A673 (cell line): ENCODE results near the gene SH3GL3. TPM values are rescaled to one million over a fixed set of nuclear protein-coding genes. Genes with fewer than 3 reads are reported as not detected.

Experiments
- BruUV-seq: library from RNA; stranded (reverse); fragments of 400-500 nt; replicated peaks from 2 replicates; lab custom pipeline; 2021; lab: Mats Ljungman, UMichigan
- CTCF ChIA-PET: fragments of 300-600 bp; sonication (Branson Sonifier 250); formaldehyde crosslinking; loops from one replicate; lab custom pipeline; 2022; ENCODE audit warnings: antibody characterized with exemption; lab: Charles Lee
- POLR2A ChIA-PET: fragments of 300-600 bp; sonication (Branson Sonifier 250); formaldehyde crosslinking; loops from one replicate; lab custom pipeline; 2022; ENCODE audit warnings: antibody characterized with exemption; ENCODE audit not compliant: low non-redundant PET; lab: Charles Lee
- DNase-seq: peaks from one replicate; pipeline ENCODE4 v3.0.0-alpha.2; 2015; ENCODE audit warnings: low spot score
- H3K27ac ChIP-seq: fragments of 200-600 bp; sonication (generic); 2 replicates; pipeline ENCODE4 v1.5.1; 2016; ENCODE audit warnings: mixed run types, low read depth, mild to moderate bottlenecking, mixed read lengths, antibody characterized with exemption, low read length; ENCODE audit not compliant: poor library complexity, severe bottlenecking
- H3K27me3 ChIP-seq: fragments of 200-600 bp; sonication (generic); replicated peaks from 2 replicates; pipeline ENCODE4 v1.6.1; 2017; ENCODE audit warnings: mixed run types, low read depth, mild to moderate bottlenecking, mixed read lengths, antibody characterized with exemption, low read length; ENCODE audit not compliant: insufficient read depth, poor library complexity
- H3K36me3 ChIP-seq: fragments of 200-600 bp; sonication (generic); 2 replicates; pipeline ENCODE4 v1.6.1; 2016; ENCODE audit warnings: mixed run types, mild to moderate bottlenecking, mixed read lengths, antibody characterized with exemption, low read length; ENCODE audit not compliant: insufficient read depth, poor library complexity, severe bottlenecking
- H3K4me1 ChIP-seq: fragments of 200-600 bp; sonication (generic); 2 replicates; pipeline ENCODE4 v1.6.1; 2017; ENCODE audit warnings: mixed run types, mild to moderate bottlenecking, mixed read lengths, antibody characterized with exemption, low read length; ENCODE audit not compliant: insufficient read depth, poor library complexity, severe bottlenecking
- H3K4me3 ChIP-seq: fragments of 200-600 bp; sonication (generic); 2 replicates; pipeline ENCODE4 v1.5.1; 2016; ENCODE audit warnings: low read depth, mixed run types, mild to moderate bottlenecking, mixed read lengths, low read length; ENCODE audit not compliant: poor library complexity, severe bottlenecking
- H3K9me3 ChIP-seq: fragments of 200-600 bp; sonication (generic); 2 replicates; pipeline ENCODE4 v1.6.1; 2016; ENCODE audit warnings: mixed run types, low read depth, mild to moderate bottlenecking, mixed read lengths, antibody characterized with exemption, low read length; ENCODE audit not compliant: poor library complexity, severe bottlenecking
- CTCF ChIP-seq: fragments of 300-800, 200-600 bp; sonication (generic); conservative IDR thresholded peaks from 2 replicates; pipeline ENCODE4 v1.5.1; 2017; ENCODE audit warnings: low read depth, mild to moderate bottlenecking, antibody characterized with exemption, low read length, moderate library complexity, mixed read lengths
- EZH2 ChIP-seq: fragments of 200-600 bp; sonication (generic); IDR thresholded peaks from 2 replicates; pipeline ENCODE4 v1.6.1; 2017; ENCODE audit warnings: borderline replicate concordance, low read depth, mild to moderate bottlenecking, mixed read lengths, antibody characterized with exemption, low read length; ENCODE audit not compliant: poor library complexity, severe bottlenecking
- intact Hi-C: fragments of 100-400 bp; cut with micrococcal nuclease; formaldehyde crosslinking; loops from one replicate; pipeline ENCODE4 v1.10.0; 2022; ENCODE audit not compliant: unreplicated experiment
- total RNA-seq: library from RNA; stranded (reverse); gene quantifications from 2 replicates; pipeline ENCODE4 v1.2.3, GENCODE V29; 2021

Gene SH3GL3
- total RNA-seq, 1 experiment from 2014 or later, result 25.6 TPM

- TF ChIP-seq CTCF (no peak), EZH2 (no peak)
- no peaks in the 10 kb centered on the region for H3K4me1 ChIP-seq
- intact Hi-C loops, result no loop called here
- H3K4me3 ChIP-seq, result no peak overlapping the region
- CTCF ChIA-PET, result no interaction called here
- no peaks in the 10 kb centered on the region for H3K27me3 ChIP-seq
- POLR2A ChIA-PET, result no interaction called here
- no peak for DNase-seq
- no peak overlapping the region for H3K27ac ChIP-seq
- no peaks in the 10 kb centered on the region for H3K36me3 ChIP-seq
- no TSS peak for BruUV-seq
- H3K9me3 ChIP-seq, result no peaks in the 10 kb centered on the region
These were observed 157.4 kb downstream of the SH3GL3 start for GRCh38 chr15:83604549-83604948.

GRCh38 chr15:83605111-83605945 is 158.2 kb downstream of the SH3GL3 start:
- Histone ChIP-seq H3K27me3 (no peaks in the 10 kb centered on the region), H3K4me3 (no peak overlapping the region), H3K4me1 (no peaks in the 10 kb centered on the region), H3K9me3 (no peaks in the 10 kb centered on the region), H3K36me3 (no peaks in the 10 kb centered on the region), H3K27ac (no peak overlapping the region)
- no TSS peak for BruUV-seq
- POLR2A ChIA-PET, result no interaction called here
- no peak for TF ChIP-seq CTCF
- TF ChIP-seq EZH2, result no peak
- DNase-seq, result no peak
- intact Hi-C loops, result no loop called here
- CTCF ChIA-PET, result no interaction called here

- BruUV-seq, result no TSS peak
- TF ChIP-seq EZH2 (no peak), CTCF (no peak)
- no peak for DNase-seq
- CTCF ChIA-PET, result no interaction called here
- no peaks in the 10 kb centered on the region for H3K36me3 ChIP-seq
- H3K4me1 ChIP-seq, result no peaks in the 10 kb centered on the region
- POLR2A ChIA-PET, result no interaction called here
- H3K4me3 ChIP-seq, result no peak overlapping the region
- intact Hi-C loops, result no loop called here
- no peaks in the 10 kb centered on the region for H3K27me3 ChIP-seq
- H3K27ac ChIP-seq, result no peak overlapping the region
- no peaks in the 10 kb centered on the region for H3K9me3 ChIP-seq
These were observed 163.0 kb downstream of the SH3GL3 start for GRCh38 chr15:83610132-83610531.
